MM.1S (cell line): ENCODE data around the gene ZNF587.
A peak's percentile ranks its signal among the peaks of the same experiment; 100 is the strongest.

Experiments
- DNase-seq: peaks from one replicate; pipeline ENCODE4 v3.0.0-alpha.2; 2015
- H2AFZ ChIP-seq: fragments of 300-600 bp; sonication (generic); 2 replicates; pipeline ENCODE4 v1.6.0; 2016; ENCODE audit warnings: antibody characterized with exemption, low read length
- H3F3A ChIP-seq: fragments of 300-600 bp; sonication (generic); 2 replicates; pipeline ENCODE4 v1.6.1; 2016; ENCODE audit warnings: mild to moderate bottlenecking, antibody characterized with exemption, low read length, moderate library complexity, mixed read lengths; ENCODE audit not compliant: insufficient read depth
- H3K27ac ChIP-seq: fragments of 300-600 bp; sonication (generic); 2 replicates; pipeline ENCODE4 v1.5.1; 2016; ENCODE audit warnings: mild to moderate bottlenecking, low read length
- H3K27me3 ChIP-seq: fragments of 300-600 bp; sonication (generic); replicated peaks from 2 replicates; pipeline ENCODE4 v1.6.0; 2016; ENCODE audit warnings: low read length; ENCODE audit not compliant: insufficient read depth
- H3K36me3 ChIP-seq: fragments of 300-600 bp; sonication (generic); replicated peaks from 2 replicates; pipeline ENCODE4 v1.6.1; 2016; ENCODE audit warnings: mild to moderate bottlenecking, low read length, mixed read lengths; ENCODE audit not compliant: insufficient read depth
- H3K4me1 ChIP-seq: fragments of 300-600 bp; sonication (generic); 2 replicates; pipeline ENCODE4 v1.6.1; 2016; ENCODE audit warnings: low read length, mixed read lengths
- H3K4me2 ChIP-seq: fragments of 300-600 bp; sonication (generic); 2 replicates; pipeline ENCODE4 v1.6.0; 2016; ENCODE audit warnings: low read depth, low read length
- H3K4me3 ChIP-seq: fragments of 300-600 bp; sonication (generic); 2 replicates; pipeline ENCODE4 v1.5.1; 2016; ENCODE audit warnings: low read length, mixed read lengths
- H3K79me2 ChIP-seq: fragments of 300-600 bp; sonication (generic); 2 replicates; pipeline ENCODE4 v1.6.1; 2016; ENCODE audit warnings: mixed run types, low read length, mixed read lengths
- H3K9ac ChIP-seq: fragments of 300-600 bp; sonication (generic); 2 replicates; pipeline ENCODE4 v1.6.1; 2016; ENCODE audit warnings: low read length, mixed read lengths
- H3K9me2 ChIP-seq: fragments of 300-600 bp; sonication (generic); replicated peaks from 2 replicates; pipeline ENCODE4 v1.6.1; 2016; ENCODE audit warnings: mild to moderate bottlenecking, low read length, mixed read lengths; ENCODE audit not compliant: insufficient read depth
- H3K9me3 ChIP-seq: fragments of 300-600 bp; sonication (generic); replicated peaks from 2 replicates; pipeline ENCODE4 v1.6.1; 2016; ENCODE audit warnings: mild to moderate bottlenecking, low read length, mixed read lengths; ENCODE audit not compliant: insufficient read depth
- H4K20me1 ChIP-seq: fragments of 300-600 bp; sonication (generic); 2 replicates; pipeline ENCODE4 v1.6.1; 2016; ENCODE audit warnings: mild to moderate bottlenecking, low read length, moderate library complexity, mixed read lengths; ENCODE audit not compliant: insufficient read depth
- CTCF ChIP-seq: fragments of 300-600 bp; sonication (generic); IDR thresholded peaks from 2 replicates; pipeline ENCODE4 v1.5.1; 2016; ENCODE audit warnings: antibody characterized with exemption, low read length, mixed read lengths
- EZH2 ChIP-seq: fragments of 300-600 bp; sonication (generic); optimal IDR thresholded peaks from 2 replicates; pipeline ENCODE3; 2017; ENCODE audit warnings: low read depth, mild to moderate bottlenecking, antibody characterized with exemption, low read length, mixed read lengths
- EZH2phosphoT487 ChIP-seq: fragments of 300-600 bp; sonication (generic); IDR thresholded peaks from 2 replicates; pipeline ENCODE4 v1.6.1; 2018; ENCODE audit warnings: antibody characterized with exemption, low read length

ZNF587 gene

GRCh38 chr19:57817976-57818375 lies 31.7 kb upstream of the ZNF587 start:
- TF ChIP-seq CTCF (no peak), EZH2phosphoT487 (no peak), EZH2 (no peak)
- no peaks in the 10 kb centered on the region; the same call in 1 of the 2 replicates for H3F3A ChIP-seq
- H2AFZ ChIP-seq, result no peak overlapping the region
- H4K20me1 ChIP-seq, result no peaks in the 10 kb centered on the region
- no peaks in the 10 kb centered on the region for H3K4me1 ChIP-seq
- peaks cover 45% of the 10 kb centered on the region for H3K79me2 ChIP-seq
- DNase-seq, result no peak
- no peaks in the 10 kb centered on the region for H3K9me3 ChIP-seq
- H3K27me3 ChIP-seq, result no peaks in the 10 kb centered on the region
- no peaks in the 10 kb centered on the region for H3K9me2 ChIP-seq
- no peak overlapping the region for H3K4me3 ChIP-seq
- no peaks in the 10 kb centered on the region for H3K36me3 ChIP-seq
- H3K4me2 ChIP-seq, result no peak overlapping the region
- no peak overlapping the region for H3K27ac ChIP-seq
- H3K9ac ChIP-seq, result no peak overlapping the region

GRCh38 chr19:57818378-57818777 lies 31.3 kb upstream of the ZNF587 start:
- Histone ChIP-seq H3K27me3 (no peaks in the 10 kb centered on the region), H3K4me2 (no peak overlapping the region), H3K36me3 (no peaks in the 10 kb centered on the region), H3F3A (no peaks in the 10 kb centered on the region; the same call in 1 of the 2 replicates), H2AFZ (no peak overlapping the region), H3K4me3 (no peak overlapping the region), H3K9ac (no peak overlapping the region), H4K20me1 (no peaks in the 10 kb centered on the region), H3K4me1 (no peaks in the 10 kb centered on the region), H3K9me3 (no peaks in the 10 kb centered on the region), H3K9me2 (no peaks in the 10 kb centered on the region), H3K79me2 (peaks cover 47% of the 10 kb centered on the region), H3K27ac (no peak overlapping the region)
- no peak for TF ChIP-seq EZH2phosphoT487
- TF ChIP-seq EZH2, result no peak
- no peak for TF ChIP-seq CTCF
- DNase-seq, result no peak

- no peaks in the 10 kb centered on the region for H3K36me3 ChIP-seq
- no peaks in the 10 kb centered on the region for H4K20me1 ChIP-seq
- H3K4me1 ChIP-seq, result no peaks in the 10 kb centered on the region
- H3K9me2 ChIP-seq, result no peaks in the 10 kb centered on the region
- no peaks in the 10 kb centered on the region for H3K27me3 ChIP-seq
- peak overlapping the region; percentile 84 for H3K4me2 ChIP-seq
- DNase-seq, result peak; percentile 92
- peaks cover 51% of the 10 kb centered on the region for H3K79me2 ChIP-seq
- no peaks in the 10 kb centered on the region; the same call in 1 of the 2 replicates for H3F3A ChIP-seq
- H3K9ac ChIP-seq, result peak overlapping the region; percentile 88
- H2AFZ ChIP-seq, result peak overlapping the region; percentile 84
- H3K4me3 ChIP-seq, result peak overlapping the region; percentile 100
- peak overlapping the region; percentile 55; the same call in 1 of the 2 replicates for H3K27ac ChIP-seq
- TF ChIP-seq EZH2phosphoT487 (no peak), CTCF (peak; percentile 13; the same call in 1 of the 2 replicates)
- no peaks in the 10 kb centered on the region for H3K9me3 ChIP-seq
Observed at GRCh38 chr19:57819475-57820148, 30.0 kb upstream of the ZNF587 start.
